ENCODE results near the gene LMX1A. TPM values are rescaled to one million over a fixed set of nuclear protein-coding genes. Genes with fewer than 3 reads are reported as not detected.

LMX1A gene
- polyA plus RNA-seq, 3 donors: not detected

GRCh38 chr1:165185161-165185889, 171.2 kb downstream of the LMX1A start:
- no peaks in the 10 kb centered on the region for H3K79me2 ChIP-seq (ENCODE audit: insufficient read depth, low read length)
- TF ChIP-seq CTCF (IDR thresholded peaks at IDR 0.05): no peak
- Mint-ChIP-seq H3K4me1 (no peaks in the 10 kb centered on the region), H3K4me3 (no peak overlapping the region), H3K27ac (no peak overlapping the region), H3K27me3 (ENCODE audit: low read depth in 3 of 3) (no peaks in the 10 kb centered on the region), H3K9me3 (peaks cover 0 to 19% (median 11%) of the 10 kb centered on the region in 7 donors), H3K36me3 (no peaks in the 10 kb centered on the region)
- H4K20me1 ChIP-seq (ENCODE audit: insufficient read depth, low read length): no peaks in the 10 kb centered on the region
- H3K9me3 ChIP-seq (replicated peaks in 1 of 2; ENCODE audit: control insufficient read depth in 1 of 2, insufficient read depth in 1 of 2, low read length in 2 of 2): peaks cover 17 to 22% of the 10 kb centered on the region in 2 donors
- intact Hi-C loops (cut with micrococcal nuclease): no loop called here
- H3K27ac ChIP-seq (ENCODE audit: low read depth in 1 of 2, low read length in 2 of 2): no peak overlapping the region
- no peak overlapping the region for H3K4me3 ChIP-seq (replicated peaks in 1 of 3; ENCODE audit: low read depth in 2 of 3, low read length in 3 of 3)
- no peak overlapping the region for H2AFZ ChIP-seq (ENCODE audit: insufficient read depth, low read depth, low read length, poor library complexity, severe bottlenecking)
- no peak overlapping the region for H3K9ac ChIP-seq (ENCODE audit: insufficient read depth, low read length, poor library complexity, severe bottlenecking)
- WGBS (ENCODE audit: insufficient coverage): 54% methylated on average over 3 of the region's 4 CpGs
- H3K4me2 ChIP-seq (replicated peaks; ENCODE audit: extremely low read depth, low read length, poor library complexity, severe bottlenecking): no peak overlapping the region
- no peaks in the 10 kb centered on the region for H3K27me3 ChIP-seq (ENCODE audit: control insufficient read depth in 2 of 2, insufficient read depth in 2 of 2, low read length in 2 of 2)
- no peaks in the 10 kb centered on the region for H3K4me1 ChIP-seq (ENCODE audit: control insufficient read depth in 1 of 2, insufficient read depth in 2 of 2, low read length in 2 of 2)
- H3K36me3 ChIP-seq (replicated peaks in 1 of 2; ENCODE audit: control insufficient read depth in 1 of 2, insufficient read depth in 2 of 2, low read length in 2 of 2): no peaks in the 10 kb centered on the region
- DNase-seq: no peak

- no peaks in the 10 kb centered on the region for H3K4me1 Mint-ChIP-seq
- peaks cover 0 to 19% (median 13%) of the 10 kb centered on the region in 7 donors for H3K9me3 Mint-ChIP-seq
- 88% methylated on average over 3 of the region's 3 CpGs for WGBS (ENCODE audit: insufficient coverage)
- intact Hi-C loops (cut with micrococcal nuclease): no loop called here
- no peak overlapping the region for H3K27ac Mint-ChIP-seq
- H3K9ac ChIP-seq (ENCODE audit: insufficient read depth, low read length, poor library complexity, severe bottlenecking): no peak overlapping the region
- no peaks in the 10 kb centered on the region for H3K79me2 ChIP-seq (ENCODE audit: insufficient read depth, low read length)
- no peaks in the 10 kb centered on the region for H3K36me3 Mint-ChIP-seq
- H3K4me2 ChIP-seq (replicated peaks; ENCODE audit: extremely low read depth, low read length, poor library complexity, severe bottlenecking): no peak overlapping the region
- DNase-seq: no peak
- H3K36me3 ChIP-seq (replicated peaks in 1 of 2; ENCODE audit: control insufficient read depth in 1 of 2, insufficient read depth in 2 of 2, low read length in 2 of 2): no peaks in the 10 kb centered on the region
- no peaks in the 10 kb centered on the region for H3K27me3 Mint-ChIP-seq (ENCODE audit: low read depth in 3 of 3)
- H3K27ac ChIP-seq (ENCODE audit: low read depth in 1 of 2, low read length in 2 of 2): no peak overlapping the region
- no peak overlapping the region for H2AFZ ChIP-seq (ENCODE audit: insufficient read depth, low read depth, low read length, poor library complexity, severe bottlenecking)
- H3K4me3 Mint-ChIP-seq: no peak overlapping the region
- peaks cover 17 to 22% of the 10 kb centered on the region in 2 donors for H3K9me3 ChIP-seq (replicated peaks in 1 of 2; ENCODE audit: control insufficient read depth in 1 of 2, insufficient read depth in 1 of 2, low read length in 2 of 2)
- H3K27me3 ChIP-seq (ENCODE audit: control insufficient read depth in 2 of 2, insufficient read depth in 2 of 2, low read length in 2 of 2): no peaks in the 10 kb centered on the region
- TF ChIP-seq CTCF (IDR thresholded peaks at IDR 0.05): no peak
- H4K20me1 ChIP-seq (ENCODE audit: insufficient read depth, low read length): no peaks in the 10 kb centered on the region
- H3K4me1 ChIP-seq (ENCODE audit: control insufficient read depth in 1 of 2, insufficient read depth in 2 of 2, low read length in 2 of 2): no peaks in the 10 kb centered on the region
- no peak overlapping the region for H3K4me3 ChIP-seq (replicated peaks in 1 of 3; ENCODE audit: low read depth in 2 of 3, low read length in 3 of 3)
These were observed 173.5 kb downstream of the LMX1A start for GRCh38 chr1:165182975-165183374.
